Stimulated activated CD8-positive, alpha-beta memory T cell treated with anti-CD3 and anti-CD28 coated beads, Interleukin-12 subunit alpha, Interleukin-12 subunit beta, amount 100 ng/mL, for 24 hours (primary cell): ENCODE results near the gene USP19.
A peak's percentile ranks its signal among the peaks of the same experiment; 100 is the strongest.

Source experiments
- DNase-seq: peaks from one replicate; pipeline ENCODE4 v3.0.0-alpha.2; 2020; ENCODE audit errors: extremely low read depth

USP19 gene

DNA sequence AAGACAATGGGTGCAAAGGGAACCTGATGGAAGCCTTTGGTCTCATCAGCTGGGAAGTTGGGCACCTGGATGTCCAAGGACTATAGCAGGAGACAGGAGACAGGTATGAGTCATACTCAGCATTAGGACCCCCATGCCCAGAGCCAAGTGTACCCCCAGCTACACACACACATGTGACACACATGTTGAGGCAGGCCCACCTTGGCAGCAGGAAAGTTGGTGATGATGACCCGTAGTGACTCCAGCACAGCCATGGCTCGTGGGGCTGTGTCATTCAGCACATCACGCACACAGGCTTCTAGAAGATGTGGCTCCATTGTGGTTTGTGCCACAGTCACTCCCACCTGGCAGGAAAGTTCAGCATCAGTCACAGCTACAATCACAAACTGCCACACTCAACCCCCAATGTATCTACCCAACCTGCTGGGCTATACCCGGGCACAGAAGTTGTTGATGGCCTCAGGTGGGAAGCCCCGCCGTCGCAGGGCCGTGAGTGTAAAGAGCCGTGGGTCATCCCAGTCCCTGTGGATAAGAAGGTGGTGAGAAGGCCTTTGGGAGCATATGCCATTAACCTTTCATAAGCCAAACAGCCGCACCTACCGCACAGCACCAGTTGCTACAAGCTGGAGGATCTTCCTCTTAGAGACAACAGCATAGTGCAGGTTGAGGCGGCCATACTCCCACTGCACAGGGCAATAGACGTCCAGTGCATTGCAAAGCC, 21.6 kb downstream of the USP19 start:
- no peak for DNase-seq

DNA sequence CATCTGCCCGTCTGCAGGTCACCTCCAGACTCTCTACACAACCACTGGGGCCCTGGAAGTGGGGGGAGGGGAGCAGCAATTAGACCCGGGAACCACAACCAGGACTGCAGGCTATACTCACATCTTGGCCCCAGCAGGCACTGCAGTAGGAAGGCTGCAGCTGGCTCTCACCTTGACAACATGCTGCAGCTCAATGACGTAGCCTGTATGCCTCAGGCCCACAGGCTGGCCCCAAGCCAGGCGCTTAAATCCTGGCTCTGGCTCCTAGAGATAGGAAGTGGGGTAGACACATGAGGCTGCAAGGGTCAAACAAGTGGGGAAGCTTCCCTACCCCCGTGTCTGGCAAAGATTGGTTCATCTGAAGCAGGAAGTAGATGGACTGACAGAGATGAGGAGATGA, 22.2 kb downstream of the USP19 start:
- no peak for DNase-seq

DNA sequence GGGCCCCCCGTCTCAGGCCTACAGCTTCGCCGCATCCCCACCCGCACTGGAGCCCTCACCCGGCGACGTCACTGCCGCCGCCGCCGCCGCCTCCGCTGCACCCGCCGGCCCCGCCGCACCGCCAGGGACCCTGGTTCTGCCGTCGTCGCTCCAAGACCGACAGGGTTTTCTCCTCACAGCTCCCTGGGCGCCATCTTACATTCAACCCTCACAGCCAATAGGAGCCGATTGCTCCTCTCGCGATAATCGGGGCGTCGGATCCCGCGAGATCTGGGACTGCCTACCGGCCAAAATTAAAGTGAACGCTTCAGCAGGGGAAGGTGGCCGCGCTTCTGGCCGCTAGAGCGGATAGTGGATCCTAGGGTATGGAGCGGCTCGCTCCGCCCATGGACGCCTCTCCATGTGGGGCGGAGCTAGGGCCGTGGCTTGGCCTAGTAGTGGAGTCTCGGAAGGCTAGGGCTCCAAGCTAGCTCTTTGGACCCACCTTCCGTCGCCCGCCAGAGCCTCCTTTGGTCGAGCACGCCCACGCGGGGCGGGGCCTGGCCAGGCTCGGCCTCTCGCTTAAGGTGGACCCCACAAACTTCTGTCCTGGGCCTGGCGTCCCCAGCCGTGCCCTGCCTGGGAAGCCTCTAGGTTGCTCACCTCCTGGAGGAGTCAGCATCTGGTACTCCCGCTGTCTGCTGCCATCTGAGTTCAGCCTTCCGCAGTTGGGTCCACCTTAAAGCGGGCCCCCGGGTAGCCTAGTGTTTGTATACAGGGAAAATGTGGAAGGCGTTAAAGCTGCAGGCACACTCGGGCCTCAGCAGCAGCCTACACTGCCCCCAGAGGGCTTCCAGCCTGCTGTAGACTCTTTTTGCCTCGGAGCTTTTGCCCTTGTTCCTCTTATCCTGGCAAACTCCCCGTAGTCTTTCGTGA, 26.5 kb downstream of the USP19 start, which contains the start of gene QRICH1:
Gene QRICH1, minus strand, starts transcription at position 219 of the 915 bp plus-strand sequence. CDS start 17,054 bp downstream, outside the sequence.
- peak; percentile 86 for DNase-seq

DNA sequence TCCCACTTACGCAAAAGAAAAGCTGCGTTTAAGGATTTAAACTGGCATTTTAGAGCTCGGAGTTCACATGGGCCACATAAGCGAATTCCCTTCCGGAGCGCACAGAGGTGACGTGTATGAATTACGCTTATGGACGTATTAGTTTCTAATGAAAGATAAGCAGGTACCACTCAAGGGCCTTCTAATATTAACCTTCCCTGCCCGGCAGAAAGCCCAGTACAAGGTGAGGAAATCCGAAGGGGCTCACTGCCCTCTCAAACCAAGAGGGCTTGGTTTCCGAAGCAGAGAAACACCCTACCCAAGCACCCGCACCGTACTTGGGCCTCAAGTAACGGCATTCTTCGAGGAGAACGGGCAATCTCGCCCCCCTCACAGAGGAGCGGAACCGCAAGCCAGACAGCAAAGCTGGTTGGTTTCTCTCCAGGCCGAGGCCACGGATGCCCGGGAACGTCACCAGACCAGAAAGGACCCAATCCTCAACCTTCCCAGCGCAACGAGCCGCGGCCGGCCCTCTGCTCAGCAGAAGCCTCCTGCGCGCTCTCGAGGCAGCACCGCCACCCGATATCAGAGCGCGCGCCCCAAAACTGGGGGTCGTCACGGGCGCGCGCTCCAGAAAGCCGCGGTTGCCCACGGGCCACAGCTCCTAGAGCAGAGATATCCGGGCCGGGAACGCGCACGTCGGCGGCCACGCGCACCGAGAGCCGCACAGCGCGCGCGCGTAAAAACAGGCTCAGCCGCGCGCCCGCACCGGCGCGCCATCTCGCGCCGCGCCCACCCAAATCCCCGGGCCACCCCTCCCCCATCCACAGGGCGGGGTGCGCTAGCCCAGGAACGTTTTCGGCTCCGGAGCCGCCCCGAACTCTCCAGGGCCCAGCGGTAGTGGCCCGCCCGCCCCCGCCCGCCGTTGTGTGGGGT, 27.4 kb downstream of the USP19 start:
- DNase-seq, result peak; percentile 63

DNA sequence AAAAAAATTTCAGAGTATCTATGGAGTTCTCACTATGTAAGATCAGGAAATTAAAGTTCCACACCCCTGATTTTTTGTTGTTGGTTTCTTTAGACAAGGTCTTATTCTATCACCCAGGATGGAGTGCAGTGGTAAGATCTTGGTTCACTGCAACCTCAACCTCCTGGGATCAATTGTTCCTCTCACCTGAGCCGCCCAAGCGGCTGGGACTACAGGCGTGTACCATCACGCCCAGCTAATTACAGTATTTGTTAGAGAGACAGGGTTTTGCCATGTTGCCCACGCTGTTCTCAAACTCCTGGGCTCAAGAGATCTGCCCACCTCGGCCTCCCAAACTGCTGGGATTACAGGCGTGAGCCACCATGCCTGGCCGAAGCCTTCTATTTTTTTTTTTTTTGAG, 39.2 kb downstream of the USP19 start:
- DNase-seq, result no peak

DNA sequence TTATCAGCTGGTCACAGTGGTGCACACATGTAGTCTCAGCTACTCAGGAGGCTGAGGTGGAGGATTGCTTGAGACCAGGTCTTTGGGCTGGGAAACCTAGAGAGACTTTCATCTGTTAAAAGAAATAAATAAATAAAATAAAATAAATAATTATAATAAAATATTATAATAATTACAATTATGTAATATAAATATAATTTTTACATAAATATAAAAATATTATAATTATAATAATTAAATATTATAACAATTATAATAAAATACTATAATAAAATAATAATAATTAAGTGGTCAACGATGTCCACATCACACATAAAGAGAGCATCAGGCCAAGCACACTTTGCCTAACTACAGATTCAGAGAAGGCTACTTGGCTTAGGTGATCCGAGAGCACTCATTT, 41.4 kb downstream of the USP19 start:
- no peak for DNase-seq

DNA sequence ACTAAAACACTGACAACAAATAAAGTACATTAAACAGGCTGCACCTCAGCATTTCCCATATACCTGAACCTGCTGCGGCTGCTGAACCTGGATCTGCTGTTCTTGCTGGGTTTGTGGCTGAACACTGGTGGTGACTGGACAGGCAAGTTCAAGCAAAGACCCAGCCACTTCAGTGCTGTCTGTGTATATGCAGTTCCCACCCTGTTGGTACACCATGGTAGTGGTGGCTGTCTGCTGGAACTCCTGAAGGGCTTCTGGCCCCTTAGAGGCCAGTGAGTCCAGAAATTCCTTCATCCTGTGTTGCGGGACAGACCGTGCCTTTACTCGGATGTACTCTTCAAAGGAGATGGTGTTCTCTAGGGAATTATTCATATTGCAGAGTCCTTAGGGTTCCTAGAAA, 44.0 kb downstream of the USP19 start:
- no peak for DNase-seq

DNA sequence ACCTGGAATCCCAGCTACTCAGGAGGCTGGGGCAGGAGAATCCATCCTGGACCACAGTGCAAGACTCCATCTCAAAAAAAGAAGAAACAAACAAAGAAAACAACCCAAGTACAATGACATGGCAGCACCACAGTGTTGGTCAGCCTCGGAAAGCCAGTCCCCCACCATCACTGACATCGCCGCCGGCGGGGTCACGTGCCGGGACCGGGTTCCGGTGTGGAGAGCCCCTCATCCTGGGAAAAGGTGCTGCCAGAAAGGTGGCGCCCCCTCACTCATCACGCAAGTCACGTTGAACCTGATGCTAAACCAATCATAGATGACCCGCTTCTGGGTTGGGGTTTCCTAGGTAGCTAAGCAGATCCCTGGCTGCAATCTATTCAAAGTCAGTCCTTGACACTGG, 44.5 kb downstream of the USP19 start:
- DNase-seq, result no peak
